HPDE6-E6E7 (cell line): ENCODE measurements around the gene MBNL2.
"Not testable (repeated sequence)": the region's sequence is repeated elsewhere in the genome, so short reads cannot be mapped to it uniquely, and the experiment has no call there.

Source experiments
- DNase-seq: peaks from one replicate; pipeline ENCODE4 v3.0.0; 2011; ENCODE audit warnings: missing footprints; ENCODE audit errors: extremely low spot score

The MBNL2 gene

DNA sequence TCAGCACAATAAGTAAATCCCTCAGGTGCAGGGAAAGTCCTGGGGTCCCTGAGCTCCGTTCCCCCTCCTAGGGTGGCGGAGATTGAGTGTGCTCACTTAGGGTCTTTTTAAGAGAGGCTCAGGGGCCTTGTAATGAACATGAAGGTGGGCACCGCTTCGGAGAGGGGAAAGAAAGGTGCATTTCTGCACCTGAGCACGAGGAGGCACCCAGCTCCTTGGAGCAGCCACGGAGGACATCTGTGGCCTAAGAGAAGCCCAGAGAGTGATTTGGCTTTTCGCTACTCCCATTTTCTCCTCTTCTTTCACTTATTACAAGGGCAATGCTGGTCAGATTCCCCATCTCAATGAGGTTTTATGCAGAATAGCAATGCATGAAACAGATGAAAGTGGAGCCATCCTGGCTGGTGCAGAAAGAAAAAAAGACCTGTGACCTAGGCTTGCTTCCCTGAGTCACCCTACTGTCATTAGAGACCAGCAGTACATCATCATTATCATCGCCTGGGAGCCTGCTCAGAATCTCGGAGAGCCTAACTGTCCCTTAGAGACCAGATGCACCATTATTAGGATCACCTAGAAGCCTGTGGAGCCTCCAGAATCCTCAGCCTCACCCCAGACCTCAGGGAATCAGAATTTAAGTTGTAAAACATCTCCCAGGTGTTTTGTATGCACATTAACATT is 125.3 kb downstream of the MBNL2 start:
- no peak for DNase-seq

DNA sequence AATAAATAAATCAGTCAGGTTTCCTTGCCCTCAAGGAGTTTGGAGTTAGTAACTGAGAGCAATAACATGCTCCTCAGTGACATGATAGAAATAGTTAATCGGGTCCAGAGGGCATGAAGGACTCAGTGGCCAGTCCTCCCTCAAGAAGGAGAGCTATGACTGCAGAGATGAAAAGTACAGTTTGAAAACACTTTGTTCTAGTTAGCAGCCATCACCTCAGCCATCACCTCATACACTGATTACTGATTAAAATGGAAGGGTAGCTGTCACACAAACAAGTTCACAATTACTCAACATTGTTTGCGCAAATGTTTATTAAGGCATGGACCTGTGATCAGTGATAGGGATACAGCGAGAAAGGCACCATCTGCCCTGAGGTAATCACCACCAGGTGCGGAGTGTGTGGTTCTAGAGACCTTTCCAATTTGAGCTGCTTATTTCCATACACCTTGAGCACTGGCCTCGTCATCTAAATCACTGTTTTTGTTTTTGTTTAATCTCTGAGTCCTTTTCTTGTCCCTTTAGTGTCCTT is 126.5 kb downstream of the MBNL2 start:
- no peak for DNase-seq

DNA sequence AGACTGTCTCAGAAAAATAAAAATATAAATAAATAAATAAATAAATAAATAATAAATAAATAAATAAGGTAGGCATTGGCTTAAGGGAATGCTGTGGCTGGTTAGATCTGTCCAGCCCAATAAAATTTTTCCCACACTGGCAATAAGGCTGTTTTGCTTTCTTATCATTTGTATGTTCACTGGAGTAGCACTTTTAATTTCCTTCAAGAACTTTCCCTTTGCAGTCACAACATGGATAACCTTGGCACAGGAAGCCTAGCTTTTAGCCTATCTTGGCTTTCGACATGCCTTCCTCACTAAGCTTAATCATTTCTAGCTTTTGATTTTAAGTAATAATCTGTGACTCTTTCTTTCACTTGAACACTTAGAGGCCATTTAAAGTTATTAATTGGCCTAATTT is 129.9 kb downstream of the MBNL2 start:
- DNase-seq, result not testable (repeated sequence)

DNA sequence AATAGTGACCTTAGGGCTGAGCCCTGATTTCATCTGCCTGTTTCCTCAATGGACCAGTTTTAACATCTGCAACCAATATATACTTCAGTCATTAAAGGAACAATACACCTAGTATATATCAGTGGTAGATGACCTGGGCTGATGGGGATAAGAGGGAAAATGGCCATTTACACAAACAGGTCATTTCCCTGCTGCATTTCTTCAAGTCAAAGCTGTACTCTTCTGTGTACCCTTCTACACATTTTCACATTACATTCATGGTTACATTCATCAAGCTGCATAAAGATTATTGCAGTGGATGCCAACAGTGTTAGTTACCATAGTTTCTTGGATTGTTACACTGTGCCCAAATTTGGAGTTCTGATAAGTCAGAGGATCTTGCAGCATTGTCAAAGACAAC is 130.7 kb downstream of the MBNL2 start:
- DNase-seq, result no peak

DNA sequence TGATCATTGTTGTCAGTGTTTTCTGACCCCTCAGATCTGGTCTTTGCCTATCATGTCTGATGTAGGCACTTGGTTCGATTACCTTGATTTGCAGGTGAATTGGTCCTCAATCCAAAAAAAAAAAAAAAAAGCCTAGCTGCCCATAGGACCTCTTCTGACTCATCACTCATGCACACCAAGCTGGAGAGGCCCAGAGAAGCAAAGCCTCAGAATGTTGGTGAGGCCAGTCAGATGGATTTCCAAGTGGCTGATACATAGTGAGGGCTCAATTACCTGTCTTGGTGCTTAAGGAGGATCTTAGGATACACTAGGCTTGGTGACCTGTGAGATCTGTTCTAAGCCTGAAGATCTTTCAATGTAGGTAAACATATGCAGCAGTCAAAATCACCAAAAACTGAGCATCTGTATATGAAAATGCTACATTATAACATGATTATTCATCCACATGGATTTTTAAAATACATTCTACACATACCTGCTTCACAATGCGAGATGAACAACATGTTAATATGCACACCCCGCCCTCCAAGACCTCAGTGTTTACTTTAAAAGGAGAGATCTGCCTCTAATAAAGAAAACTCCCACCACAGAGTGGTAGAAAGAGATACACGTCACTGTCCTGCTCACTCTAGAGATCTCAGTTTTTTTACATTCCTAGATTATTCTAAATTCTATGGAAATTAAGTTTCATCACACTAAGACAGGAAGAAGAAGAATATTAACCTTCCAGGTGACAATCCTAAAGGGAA is 132.0 kb downstream of the MBNL2 start:
- DNase-seq, result no peak

DNA sequence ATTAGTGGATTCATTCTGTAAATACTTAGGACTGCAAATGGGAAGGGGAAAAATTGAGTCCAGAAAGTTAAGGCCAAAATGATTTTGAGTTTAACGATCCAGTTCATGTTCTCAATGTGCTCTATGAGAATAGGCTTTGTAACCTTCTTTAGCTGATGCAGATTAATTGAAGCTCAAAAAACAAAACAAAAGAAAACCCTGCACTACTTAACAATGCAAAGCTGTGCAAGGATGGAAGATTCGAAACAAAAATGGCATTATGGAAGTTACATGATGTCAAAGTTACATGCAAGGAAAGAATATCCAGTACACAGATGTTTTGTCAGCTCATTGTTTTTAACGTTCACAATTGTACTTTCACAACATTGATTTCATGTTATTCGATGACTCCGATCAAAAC is 132.7 kb downstream of the MBNL2 start:
- no peak for DNase-seq

DNA sequence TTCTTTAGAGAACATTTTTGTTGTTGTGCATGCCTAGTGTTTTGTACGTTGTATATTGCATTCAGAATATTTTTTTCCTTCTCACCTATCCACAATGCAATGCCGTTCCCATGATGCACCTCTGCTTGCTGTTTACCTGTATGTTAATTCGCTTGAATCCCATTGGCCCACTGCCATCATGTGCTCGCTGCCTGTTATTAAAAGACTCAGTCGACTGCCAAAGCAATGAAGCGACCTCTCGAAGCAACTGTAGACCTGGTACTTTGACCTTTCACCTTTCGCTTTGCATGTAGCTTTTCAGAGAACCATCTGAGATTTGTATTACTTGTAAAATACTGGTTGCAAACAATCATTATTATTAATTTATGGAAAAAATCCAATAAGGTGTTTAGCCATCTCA is 134.5 kb downstream of the MBNL2 start:
- no peak for DNase-seq

DNA sequence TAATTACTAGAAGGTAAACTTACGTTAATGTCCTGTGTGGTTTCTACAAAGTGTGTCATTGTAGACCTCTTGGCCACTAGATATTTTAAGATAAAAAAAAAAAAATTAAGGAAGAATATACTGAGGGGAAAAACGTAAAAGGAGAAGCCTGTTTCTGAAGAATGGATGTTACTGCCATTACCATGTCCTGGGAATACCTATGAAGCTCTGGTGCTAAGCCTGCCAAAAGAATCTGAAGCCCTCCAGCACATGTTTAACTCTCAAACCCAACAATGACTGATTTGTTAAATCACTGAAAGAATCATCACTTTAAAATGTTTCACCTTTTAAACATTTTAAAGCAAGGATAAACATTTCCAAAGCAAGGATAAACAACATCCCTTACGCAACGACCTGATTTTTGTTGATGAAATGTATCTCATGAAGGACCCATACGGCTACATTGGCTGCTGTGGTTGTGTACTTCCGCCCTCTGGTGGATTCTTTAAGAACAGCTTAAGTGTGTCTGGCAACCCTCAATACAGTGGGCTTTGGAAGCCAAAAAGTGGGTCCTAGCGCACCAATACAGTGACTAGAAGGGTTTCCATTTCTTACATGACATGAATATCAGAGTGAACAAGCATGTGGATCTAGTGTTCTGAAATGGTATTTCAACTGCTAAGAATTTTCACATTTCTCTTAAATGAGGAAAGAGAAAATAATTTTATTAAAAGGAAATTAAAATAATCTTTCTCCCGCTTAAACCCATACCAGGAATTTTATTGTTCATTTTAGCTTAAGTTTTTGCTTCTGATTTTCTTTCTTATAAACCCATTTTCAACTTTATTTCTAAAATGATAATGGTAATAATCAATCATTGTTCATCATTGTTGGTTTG is 137.3 kb downstream of the MBNL2 start:
- DNase-seq, result peak; percentile 31

DNA sequence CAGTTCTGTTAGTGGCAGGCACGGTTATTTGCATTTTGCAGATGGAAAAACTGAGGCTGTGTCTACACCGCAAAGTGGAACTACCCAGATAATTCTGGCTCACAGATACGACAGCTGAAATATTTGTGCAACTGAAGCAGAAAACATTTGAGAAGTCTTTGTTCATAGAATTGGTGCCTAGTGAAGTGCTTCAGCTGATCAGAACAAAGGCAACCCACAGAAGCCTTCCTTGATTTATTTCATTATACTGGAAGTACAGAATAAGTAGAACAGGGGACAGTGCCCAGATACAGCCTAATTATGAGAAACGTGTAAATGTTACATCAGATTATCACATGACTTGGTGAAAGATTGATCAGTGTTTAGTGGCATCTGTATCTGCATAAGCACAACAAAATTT is 138.5 kb downstream of the MBNL2 start:
- DNase-seq, result no peak

DNA sequence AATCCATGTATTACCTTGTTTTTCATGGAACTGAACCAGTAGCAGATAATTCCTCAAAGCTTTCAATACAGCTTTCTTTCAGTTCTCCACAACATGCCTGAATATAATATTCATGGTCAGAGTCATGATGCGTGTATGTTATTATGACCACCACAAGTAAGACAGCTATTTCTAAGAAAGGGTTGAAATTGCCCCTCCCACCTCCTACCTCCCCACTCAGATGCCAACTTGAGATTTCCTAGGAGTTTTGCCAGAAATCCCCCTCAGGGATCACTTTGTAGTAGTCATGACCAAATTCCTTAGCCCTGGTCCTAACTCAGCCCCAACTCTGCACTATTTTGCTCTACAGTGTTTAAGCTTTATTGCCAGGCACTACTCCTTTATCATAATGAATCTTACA is 141.9 kb downstream of the MBNL2 start:
- DNase-seq, result no peak

DNA sequence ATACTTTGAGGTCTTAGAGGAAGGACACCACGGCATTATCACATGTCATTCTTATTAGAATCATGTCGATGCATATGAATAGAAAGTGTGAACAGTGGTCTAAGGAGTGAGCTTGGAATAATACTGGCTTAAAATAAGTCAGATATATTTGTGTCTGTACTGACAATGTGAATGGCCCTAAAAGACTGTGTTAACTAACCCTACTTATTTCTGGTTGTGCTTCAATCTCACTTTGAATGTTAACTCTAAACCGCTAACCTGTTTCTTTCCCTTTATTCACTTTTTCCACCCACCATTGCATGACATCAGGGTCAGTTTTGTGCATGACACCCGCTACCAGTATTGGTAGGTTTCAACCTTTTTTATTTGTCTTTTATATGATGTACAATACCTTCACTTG is 142.7 kb downstream of the MBNL2 start:
- no peak for DNase-seq

DNA sequence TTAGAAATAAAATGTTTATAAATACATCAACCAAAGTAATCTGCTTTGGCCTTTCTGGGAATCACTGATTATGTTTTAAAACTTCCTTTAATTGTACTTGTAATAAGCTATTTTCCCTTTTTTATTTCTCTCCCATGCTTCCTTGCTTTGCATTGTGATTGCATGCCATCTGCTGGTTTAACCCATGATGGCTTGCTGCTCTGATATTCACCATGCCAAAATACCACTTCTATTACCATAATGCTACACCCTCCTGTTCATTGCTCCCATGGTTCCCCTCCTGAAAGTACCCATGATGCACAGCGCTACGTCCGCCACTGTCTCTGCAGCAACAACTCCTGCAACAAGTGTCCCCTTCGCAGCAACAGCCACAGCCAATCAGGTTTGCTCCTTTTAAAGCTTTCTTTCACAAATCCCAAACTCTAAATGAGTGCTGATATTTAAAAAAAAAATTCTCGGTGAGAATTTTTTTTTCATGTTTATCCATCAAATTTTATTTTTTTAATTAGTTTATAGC is 144.1 kb downstream of the MBNL2 start:
- DNase-seq, result no peak

DNA sequence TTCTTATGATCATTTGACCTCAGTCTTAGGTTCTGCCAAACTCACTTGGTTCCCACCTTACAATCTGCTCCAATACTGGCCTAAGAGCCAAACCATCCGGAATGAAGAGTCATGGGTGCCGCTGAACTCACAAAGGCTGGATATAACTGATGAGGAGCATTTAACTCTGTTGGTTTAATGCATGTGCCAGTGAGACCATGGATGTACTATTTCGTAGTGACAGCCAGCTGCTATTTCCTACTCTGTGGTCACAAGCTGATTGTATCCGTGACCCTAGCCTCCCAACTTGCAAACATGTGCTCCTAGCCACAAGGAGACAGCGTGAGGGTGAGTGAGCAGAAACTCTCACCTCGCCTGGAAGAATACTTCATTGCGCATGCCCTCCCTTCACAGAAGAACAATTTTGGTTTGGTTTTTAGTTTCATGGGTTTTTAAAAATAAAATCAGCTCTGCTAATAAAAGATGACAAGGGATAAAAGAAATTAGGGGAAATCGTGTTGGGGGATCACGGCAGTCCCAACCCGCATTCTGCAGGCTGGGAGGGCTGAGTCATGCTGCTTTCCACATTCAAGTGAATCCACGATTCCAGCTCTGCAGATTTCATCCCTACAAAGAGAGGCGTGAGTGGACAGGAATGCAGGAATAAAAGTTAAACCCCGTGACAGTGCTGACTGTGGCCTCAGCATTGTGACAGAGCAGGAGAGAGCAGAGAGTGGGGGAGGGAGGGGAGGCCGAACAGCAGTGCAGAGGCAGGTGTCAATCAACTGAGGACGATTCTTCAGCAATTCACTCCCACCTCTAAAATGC is 145.1 kb downstream of the MBNL2 start:
- no peak for DNase-seq

DNA sequence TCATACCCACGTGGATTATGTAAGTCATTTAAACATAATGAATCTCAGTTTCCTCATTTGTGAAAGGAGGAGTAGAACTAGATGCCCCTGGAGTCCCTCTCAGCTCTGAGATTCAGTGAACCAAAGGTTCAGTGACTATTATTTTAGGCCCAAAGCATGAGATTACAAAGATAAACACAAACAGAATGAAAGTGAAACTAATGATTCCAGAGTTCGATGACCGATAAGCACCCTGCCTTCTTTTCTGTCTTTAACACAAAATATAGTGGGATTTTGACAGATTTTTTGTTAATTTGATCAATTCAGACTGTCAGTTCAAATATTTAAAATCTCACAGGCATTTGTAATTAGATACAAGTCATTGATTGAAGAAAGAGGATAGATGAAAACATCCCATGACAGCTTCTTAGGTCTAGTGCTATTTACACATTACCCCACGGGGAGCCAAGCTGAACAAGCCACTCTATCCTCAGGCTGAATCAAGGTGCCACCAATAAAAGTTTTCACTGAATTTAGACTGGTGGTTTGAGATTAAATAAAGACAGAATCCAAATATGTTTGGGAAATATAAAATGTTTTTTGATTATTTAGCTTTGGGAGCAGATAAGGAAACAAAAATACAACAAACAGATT is 147.2 kb downstream of the MBNL2 start:
- DNase-seq, result no peak

DNA sequence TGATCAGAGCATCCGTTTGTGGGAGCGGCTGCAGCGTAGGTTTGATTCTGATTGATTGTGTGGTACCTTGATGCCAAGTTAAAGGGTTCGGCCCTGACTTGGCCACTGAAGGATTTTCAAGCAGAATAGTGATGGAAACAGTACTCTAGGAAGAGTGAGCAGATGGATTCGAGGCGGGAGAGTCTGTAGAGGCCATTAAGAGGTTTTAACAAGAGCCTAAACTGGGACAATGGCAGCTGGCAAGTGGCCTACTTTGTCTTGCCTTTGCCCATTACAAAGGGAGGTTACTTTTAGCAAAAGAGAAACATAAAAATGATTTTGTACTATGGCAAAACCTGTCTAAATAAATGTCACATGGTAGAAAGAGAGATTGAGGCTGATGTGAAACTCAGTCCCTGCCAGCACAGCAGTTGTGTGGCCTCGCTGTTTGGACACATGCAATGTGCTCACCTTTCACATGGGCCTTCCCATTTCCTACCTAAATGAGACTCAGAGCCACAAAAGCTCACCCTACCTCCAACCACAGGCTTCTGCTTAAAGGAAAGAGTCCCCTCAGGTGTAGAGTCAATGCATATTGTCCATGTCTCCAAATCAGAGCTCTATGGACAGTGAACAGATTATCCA is 149.5 kb downstream of the MBNL2 start:
- no peak for DNase-seq

DNA sequence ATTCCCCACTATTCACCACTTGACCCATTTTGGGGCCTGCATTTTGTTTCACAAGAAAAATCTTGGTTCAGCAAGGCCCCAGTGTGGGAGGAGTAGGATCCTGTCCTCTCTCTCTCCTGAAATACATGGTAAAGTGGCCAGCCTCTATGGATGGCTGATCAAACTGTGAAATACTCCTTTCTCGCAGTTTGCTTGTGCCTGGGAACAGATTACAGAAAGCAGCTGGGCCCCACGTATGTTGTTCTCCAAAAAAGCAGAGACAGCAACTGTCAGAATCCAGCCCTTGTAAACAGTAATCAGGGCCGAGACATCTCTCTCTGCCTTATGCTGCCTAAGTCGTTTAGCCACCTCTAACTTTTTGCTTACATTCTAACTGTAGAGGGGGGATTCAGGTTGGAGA is 150.8 kb downstream of the MBNL2 start:
- no peak for DNase-seq

DNA sequence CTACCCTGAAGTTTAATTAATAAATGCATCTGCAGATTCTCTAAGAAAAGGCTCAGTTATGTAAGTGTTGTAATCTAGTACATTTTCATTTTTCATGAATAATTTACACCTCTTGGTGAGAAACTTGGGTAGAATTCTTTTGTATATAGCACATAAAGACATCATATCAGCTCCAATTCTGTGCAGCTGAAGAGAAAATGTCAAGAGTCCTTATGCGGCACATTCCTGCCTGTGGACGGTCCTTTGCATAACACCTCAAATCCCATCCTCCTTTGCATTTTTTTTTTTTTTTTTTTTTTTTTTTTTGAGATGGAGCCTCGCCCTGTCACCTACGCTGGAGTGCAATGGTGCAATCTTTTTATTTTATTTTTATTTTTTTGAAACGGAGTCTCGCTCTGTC is 151.7 kb downstream of the MBNL2 start:
- DNase-seq, result no peak

DNA sequence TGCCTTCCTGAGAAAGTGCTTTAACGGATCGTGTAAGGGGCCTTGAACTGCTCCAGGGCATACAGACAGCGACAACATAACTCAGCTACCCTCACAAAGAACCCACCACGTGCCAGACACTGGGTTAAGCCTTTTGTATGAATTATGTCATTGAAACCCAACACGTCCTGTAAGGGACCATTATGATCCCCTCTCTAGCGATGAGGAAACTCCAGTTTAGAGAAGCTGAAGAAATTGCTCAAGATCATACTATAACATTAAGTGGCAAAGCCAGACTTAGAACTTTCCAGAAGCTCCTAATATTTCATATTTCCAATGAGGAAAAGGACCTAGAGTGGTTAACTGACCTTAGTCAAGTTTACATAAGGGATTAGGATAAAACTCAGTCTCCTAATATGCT is 154.8 kb downstream of the MBNL2 start:
- DNase-seq, result no peak

DNA sequence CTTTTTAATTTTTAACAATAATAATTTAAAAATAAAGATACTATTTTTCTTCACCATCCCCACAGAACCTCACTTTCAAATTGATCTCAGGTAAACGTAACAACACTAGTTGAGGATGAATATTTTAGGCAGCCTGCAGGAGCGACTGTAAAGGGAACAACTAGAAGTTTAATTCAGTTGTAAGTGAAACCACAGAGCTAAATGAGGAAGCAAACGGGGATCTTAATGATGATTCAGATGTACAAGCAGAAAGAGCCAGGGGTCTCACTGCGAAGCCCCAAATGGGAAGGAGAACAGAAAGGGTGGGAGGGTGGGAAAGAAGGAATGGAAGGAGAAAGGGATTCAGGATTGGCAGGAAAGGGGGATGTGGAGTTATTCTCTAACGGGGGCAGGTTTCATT is 157.3 kb downstream of the MBNL2 start:
- DNase-seq, result no peak

DNA sequence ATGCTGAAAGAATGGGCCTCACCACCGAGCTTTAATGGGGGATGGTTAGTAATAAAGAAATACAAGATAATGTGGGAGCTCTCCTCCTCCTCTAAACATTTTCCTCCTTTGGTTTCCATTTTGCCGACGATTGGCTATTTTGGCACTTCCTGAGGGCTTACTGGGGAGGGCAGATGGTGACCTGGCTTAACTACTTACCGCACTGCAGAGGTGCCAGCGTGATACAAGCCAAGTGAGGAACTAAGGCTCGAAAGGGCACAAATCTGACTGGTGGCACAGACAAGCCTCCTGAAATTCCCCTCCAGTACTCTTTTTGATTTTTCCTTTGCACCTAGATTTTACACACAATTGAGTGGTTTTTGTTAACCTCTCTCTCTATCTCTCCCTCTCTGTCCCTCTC is 158.6 kb downstream of the MBNL2 start:
- no peak for DNase-seq
